ENCODE measurements around the gene SS18.

Gene SS18

DNA sequence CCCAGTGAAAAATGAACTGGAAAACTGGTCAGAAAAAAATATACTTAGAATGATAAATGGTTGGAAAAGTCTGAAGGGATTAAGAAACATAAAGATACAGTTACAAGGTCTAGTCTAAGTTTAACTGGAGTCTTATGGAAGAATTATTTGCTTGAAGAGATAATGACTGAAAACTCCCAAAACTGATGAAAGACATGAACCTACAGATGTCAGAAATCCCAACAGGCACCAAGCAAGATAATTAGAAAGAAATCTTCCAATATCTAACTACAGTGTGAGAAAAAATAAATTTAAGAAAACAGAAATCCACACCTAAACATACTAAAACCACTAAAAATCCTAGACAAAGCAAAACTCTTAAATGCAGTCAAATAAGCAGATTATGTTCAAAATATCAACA lies 19.4 kb downstream of the SS18 start:
- DNase-seq = no peak

DNA sequence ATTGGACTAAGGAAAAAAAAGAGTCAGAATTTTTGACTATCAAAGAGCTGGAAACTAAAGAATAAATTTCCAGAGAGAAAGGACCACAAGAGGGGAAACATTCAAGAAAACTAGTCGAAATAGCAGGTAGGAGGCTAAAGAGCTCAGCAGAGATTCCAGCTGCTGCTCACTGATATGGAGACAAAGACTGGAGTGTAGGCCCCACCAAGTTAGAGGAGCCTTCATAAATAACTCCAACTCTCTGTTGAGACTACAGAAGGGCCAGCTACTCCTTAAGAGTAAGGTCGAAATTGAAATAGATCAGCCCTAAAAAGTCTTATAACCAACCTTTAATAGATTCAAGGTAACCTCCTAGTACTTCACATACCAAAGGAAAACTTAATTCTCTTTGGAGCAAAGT lies 31.1 kb downstream of the SS18 start:
- no peak for DNase-seq

DNA sequence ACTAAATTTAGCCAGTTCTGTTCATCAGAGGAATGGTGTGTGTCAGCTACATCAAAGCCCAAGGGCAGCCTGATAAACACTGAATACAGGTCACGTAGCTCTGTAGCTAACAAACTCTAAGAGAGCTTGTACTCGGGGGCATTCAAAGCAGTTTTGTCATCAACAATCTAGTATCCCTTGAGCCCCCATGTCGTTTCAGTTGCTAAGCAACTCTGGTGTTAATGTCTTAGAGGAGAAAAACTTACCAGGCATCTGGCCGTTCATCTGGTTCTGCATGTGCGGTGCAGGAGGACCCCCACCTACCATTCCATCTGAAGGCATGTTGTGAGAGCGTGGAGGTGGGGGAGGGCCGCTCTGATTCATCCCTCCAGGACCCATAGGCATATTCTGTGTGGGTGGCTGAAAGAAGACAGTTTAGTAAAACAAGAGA lies 33.1 kb downstream of the SS18 start:
- DNase-seq = no peak

DNA sequence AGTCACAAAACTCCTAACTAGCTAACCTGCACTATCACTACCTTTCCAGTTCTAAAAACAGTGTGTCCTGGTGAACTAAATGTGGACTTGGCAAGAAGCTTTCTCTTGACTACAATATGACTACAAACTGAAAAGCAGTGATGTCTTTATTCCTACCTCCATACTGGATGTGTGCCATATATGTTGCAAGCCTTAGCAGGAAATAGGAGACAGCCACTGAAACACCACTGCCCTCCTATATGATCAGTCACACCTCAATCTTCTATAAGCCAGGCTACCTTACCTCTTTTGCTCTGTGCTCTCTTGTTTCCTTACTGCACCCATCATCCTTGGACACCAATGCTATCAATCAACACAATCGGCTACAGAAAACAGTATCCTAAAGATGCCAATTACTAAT lies 34.1 kb downstream of the SS18 start:
- no peak for DNase-seq

DNA sequence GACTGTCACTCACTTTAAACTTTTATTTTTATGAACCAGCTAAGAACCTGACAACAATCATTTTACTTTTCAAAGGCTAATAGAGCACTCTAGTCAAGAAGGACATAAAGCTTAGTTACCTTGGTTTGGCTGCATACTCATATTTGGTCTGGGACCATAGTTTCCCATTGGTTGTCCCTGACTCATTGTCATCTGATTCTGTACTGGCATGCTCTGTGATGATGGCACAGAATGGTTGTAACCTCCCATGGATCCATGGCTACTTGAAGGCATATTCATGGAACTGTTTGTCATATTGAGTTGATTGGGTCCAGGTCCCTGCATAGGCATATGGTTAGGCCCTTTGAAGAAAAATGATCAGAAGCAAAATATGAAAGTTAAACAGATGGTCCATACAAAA lies 37.9 kb downstream of the SS18 start:
- no peak for DNase-seq

DNA sequence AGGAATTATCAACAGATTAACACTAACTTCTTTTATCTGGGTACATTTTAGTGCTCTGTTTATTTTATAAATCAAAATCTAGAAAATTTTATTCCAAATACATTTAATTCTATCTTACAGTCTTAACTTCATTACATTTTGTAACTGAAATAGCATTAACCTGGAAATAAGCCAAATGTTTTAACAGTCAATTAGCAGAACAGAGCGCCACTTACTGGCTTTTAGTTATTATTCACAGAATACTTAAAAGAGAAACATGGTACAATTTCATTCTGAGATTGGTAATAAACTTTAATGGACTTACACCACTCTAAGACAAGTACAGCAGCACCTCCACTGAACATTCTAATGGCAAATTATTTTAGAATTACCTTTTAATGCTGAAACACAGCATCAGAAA lies 38.6 kb downstream of the SS18 start:
- peak in 1 of 2 experiments; percentile 2 for DNase-seq

DNA sequence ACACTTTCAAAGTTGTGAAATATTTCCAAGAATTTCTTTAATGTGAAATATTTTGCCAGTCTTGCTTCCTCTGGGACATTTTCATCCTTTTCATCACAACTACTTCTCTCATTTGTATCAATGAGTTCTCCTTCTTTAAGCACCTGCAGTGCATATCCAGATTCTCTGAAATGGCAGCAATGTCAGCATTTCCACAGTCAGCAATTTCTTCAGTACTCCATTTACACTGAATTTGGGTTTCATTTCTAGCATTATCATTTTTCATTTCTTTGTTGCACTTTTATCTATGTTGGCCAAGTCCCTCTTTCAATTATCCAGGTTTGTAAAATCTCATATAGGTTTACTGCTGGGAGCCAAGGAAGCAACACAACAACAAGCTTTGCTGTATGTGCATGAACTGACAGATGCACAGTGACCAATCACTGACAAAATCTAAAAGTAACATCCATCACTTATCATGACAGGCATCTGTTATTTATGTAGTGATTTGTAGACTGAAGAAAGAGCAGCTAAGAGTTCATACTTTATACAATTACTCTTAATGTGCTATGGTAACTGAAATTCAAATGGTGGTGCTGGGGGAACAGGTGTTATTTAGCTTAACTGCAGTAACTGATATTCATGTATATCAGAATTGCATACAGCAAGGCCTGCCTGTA lies 43.9 kb downstream of the SS18 start:
- DNase-seq = no peak

DNA sequence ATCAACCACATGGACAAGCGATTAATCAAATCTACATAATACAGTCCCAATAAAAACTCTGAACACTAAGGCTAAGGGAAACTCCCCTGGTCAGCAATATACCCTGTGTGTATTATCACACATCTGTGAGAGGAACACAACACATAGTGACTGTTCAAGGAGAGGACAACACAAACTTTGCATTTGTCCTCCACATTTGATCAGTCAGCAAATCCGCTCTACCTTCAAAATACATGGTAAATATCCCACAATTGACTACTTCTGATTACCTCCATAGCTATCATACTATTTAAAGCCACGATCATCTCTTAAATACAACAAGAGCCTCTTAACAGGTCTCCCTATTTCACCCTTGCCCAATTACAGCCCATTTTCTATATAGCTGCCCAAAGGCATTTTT lies 45.6 kb downstream of the SS18 start:
- DNase-seq = no peak

DNA sequence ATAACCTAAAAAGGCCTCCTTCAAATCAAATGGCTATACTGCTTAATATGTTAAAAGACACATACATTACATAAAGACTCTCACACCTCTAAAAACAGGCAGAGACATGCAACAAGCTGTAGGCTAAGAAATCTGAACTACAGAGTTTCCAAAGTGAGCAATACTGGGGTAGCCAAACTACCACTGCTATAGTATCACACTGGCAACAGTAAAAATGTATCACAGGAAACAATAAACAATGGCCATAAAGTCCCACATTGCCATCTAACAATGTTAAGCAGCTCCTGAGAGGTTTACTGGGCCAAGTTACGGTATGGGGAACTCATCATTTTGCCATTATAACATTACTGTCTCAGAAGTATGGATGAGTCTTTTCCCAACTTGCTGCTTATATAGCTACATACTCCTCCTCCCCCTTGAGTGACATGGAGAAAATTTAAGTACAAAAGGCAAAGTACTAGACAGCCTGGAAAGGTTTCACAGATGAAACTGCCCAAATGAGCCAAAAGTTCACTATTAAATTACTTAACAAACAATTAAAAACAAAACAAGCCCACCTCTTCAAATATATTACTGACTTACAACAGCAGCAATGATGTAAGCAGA lies 50.3 kb downstream of the SS18 start:
- no peak for DNase-seq

DNA sequence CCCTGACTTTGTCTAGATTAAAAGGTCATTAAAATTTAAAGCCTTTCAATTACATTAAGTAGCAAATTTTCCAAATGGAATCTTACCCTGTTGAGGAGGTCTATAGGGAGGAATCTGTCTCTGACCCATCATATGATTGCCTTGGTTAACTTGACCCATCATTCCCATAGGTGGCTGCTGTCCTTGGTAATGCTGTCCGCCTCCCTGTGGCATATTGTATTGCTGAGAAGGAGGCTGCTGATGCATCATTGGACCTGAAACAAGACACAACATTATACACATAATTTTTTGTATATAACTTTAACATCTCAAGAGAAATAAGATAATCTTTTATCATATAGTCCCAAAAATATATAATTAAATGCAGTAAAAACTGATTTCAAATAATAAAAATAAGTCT lies 51.2 kb downstream of the SS18 start:
- no peak for DNase-seq

DNA sequence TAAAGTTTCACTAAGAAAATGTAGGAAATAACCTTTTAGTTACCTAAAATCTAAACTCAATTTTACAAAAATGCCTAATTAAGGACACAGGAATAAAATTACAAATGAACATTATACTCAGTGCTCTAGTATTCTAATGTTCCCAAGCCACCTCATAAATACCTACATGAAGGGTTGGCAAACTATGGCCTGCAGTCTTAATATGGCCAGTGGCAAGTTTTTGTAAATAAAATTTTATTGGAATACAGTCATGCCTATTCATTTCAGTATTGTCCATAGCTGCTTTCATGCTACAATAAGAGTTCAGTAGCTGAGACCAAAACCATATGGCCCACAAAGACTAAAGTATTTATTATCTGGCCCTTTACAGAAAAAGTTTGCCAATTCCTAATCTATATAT lies 53.8 kb downstream of the SS18 start:
- DNase-seq = no peak

DNA sequence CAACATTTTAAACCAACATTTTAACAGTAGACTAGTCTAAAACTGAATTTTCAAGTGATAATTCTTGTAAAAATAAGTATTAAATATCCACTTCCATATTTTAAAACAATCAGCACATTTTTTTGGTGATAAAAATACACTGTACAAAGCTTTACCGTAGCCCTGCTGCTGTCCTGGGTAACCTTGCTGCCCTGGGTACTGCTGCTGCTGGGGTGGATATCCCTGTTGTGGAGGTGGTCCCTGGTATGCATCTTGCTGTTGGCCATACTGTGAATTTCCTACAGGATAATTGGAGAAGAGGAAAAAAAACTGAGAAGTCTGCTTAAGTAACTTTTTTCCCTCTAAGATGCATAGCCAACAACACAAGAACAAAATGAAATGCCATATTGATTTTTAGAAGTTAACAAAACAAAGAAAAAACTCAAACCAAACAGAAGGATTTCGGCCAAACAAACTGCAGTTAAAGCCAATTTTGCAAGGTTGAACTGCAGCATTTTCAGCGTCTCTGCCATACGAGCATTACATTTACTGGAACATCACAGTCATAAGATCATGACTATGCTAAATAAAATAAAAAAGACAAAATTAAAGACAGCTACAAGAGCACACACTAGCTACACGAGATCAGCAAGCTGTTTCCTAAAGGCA lies 55.4 kb downstream of the SS18 start:
- no peak for DNase-seq

DNA sequence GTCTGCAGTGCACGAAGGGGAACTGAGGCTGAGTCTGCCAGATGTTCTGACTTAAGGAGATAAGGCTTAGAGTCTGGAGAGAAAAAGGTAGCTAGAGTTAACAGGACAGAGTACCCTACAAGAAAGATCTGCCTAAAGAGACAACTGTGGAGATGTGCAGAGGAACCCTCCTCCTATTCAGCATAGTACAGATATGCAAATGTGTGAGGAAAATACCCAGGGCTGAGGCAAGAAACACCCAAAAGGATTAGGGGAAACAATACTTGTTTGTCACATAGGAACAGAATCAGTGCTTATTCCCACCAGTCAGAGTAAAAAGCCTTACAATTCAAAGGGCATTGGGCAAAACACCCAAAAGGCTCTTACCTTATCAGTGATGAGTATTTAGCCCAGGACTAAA lies 67.8 kb downstream of the SS18 start:
- no peak for DNase-seq

DNA sequence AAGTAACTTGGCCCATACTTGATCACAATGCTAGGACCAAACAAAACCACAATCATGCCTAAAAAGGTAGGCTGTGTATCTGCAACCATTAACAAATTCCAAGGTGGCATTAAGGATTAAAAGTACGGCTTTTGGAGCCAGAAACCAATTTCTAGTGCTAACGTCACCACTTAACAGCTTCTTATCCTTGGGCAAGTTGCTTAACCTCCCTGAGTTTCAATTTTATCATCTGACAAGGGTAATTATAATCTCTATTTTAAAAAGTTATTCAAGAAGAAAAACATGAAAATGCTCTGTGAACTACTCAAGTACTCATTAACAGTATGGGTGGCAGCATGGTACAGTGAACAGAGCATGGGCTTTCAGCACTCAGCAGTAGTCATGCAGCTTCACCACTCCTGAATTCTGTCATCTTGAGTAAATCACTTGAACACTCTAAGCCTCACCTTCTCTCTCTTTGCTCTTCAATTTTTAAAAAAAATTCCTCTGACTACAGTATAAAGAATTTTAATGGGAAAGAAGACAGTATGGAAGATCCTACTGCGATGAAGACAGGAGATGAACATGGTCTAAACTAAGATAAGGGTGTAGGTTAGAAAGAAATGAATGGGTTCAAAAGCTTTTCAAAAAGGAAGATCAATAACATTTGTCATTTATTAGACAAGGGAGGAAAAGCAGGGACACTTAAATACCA lies 69.2 kb downstream of the SS18 start:
- DNase-seq = no peak

DNA sequence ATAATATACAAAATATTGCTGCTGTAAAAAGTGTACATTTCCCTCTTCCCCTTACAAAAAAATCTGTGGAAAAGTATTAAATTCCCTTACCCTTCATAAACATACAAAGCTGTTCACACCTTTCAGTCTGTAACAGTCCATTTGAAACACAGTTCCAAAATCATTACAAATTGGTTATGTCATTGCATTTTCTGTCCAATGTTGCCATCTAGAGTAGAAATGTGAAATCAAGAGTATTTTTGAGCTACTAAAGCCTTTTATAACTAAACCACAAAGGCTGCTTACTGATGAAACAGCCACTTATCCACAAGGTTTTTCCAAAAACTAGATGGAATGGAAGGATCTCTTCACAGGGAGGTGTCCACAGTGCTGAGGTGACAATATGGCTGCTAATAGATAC lies 72.5 kb downstream of the SS18 start:
- no peak for DNase-seq

DNA sequence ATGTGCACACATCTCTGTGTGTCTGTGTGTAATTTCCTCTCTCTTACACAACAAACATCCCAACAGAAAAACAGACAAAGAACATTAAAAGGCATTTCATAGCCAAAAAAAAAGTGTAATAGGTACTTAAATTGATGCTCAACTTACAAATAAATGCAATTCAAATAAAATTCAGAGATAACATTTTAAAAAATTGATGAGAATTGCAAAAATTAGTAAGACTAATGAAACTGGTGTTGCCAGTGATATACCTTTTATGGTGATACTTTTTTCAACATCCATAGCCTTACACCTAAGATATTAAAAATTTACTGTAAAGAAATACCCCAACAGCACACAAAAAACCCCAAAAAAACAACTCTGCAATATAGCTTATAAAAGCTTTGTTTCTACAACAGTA lies 76.0 kb downstream of the SS18 start:
- DNase-seq = no peak

DNA sequence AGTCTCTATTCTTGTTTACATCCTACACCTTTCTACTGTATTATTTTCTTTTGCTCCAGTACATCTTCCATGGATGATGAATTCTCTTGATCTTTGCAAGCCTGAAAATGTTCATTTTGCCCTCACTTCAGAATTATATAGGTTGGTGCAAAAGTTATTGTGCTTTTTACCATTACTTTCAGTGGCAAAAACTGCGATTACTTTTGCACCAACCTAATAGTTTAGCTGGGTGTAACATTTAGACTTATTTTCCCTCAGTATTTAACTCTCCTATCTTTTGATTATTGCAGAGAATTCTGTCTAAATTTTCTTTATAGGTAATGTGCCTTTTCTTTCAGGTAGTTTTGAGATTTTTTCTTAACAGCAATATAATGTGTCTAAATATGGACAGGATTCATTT lies 81.8 kb downstream of the SS18 start:
- no peak for DNase-seq

DNA sequence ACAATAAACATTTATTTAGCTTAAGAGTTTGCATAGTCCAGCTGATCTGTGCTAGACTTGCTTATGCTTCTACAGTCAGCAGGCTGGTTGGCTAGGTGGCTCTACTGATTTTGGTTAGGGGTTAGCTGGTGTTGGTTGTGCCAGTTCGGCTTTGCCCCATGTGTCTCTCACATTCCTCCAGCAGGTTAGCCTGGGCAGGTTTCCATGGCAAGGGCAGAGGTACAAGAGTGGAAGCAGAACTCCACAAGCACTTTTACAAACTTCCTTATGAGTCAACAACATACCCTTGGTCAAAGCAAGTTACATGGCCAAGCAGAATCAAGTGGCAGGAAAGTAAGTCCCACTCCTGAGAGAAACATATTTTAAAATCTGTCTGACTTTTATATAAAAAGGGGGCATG lies 82.3 kb downstream of the SS18 start:
- no peak for DNase-seq

DNA sequence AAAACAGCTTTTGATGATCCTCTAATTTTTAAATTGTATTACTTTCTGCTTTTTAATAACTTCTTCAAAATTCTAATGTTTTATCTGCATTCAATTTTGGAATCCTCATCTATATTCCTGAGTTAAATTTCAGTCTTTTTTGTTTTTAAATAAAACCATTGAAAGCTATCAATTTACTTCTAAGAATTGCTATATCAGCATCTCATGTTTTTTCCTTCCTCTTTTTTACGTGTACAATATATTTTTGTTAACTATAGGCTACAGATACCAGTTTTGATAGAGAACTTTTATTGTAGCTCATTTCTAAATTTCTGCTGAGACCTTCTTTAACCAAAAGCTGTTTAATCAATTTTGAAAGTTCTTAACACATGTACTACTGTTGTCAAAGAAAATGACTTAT lies 84.5 kb downstream of the SS18 start:
- no peak for DNase-seq

DNA sequence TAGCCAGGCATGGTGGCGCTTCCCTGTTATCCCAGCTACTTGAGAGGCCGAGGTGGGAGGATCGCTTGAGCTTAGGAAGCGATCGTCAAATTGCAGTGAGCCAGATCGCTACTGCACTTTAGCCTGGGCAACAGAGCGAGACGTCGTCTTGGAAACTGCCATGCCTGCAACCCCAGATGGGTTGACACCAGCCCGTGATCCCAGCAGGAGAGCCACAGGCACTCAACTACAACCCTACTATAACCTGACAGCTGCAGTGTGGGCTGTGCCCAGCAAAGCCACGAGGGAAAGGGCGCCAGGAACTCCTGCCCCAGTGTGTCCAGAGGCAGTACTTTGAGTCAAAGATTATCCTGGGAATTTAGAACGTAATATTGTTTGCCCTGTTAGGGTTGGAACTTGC lies 85.6 kb downstream of the SS18 start:
- no peak for DNase-seq

DNA sequence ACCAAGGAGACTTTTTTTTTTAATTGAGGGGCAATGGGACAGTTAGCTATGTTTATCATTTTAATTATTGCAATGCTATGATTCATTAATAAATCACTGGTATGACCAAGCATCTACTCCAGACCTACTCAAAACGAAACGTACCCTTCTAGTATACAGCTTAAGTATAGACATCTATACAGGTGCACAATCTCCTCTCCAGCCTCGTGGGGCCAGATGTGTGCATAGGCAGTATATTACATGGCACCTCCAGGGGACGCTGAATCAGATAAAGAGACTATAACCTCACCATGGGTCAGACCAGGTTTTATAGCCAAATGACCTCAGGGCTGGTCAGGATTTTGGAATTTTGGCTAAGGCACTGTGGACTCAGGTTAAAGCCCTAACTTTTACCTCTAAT lies 86.6 kb downstream of the SS18 start:
- DNase-seq = no peak

DNA sequence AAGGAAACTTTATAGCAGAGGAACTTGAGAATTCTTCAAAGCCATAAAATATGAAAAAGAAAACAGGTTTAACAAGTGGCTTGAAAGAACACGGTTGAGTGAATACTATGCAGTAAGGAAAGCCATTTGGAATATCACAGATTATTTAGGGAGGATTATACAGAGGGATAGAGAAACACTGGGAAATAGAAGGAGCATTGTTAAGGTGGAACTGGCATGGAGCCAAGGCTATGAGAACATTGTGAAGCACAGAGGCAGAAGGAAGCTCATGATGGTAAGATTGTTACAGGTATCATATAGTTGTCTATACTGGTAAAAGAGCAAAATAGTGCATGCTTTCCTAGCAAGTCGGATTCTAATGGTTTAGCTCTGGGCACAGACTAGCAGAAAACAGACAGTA lies 87.1 kb downstream of the SS18 start:
- no peak for DNase-seq

DNA sequence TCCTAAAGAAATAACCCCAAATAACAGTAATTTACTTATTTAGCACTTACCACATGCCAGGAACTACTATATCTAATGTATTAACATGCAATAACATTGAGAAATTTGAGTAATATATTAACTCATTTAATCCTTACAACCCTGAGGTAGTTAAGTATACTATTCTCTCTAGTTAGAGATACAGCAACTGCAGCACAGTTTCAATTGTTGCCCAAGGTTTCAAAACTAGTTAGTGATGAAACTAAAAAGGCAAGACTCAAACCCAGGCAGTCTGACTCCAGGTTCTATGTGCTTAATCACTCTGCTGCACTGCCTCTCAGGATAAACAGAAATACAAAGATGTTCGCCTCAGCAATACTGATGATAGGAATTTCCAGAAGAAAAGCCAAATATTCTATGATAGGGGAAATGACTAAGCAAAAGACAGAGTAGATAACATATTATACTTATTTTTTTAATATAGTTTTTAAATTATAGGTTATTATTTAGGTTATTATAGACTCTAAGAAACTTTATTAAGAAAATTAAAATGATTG lies 88.0 kb downstream of the SS18 start:
- DNase-seq = no peak

DNA sequence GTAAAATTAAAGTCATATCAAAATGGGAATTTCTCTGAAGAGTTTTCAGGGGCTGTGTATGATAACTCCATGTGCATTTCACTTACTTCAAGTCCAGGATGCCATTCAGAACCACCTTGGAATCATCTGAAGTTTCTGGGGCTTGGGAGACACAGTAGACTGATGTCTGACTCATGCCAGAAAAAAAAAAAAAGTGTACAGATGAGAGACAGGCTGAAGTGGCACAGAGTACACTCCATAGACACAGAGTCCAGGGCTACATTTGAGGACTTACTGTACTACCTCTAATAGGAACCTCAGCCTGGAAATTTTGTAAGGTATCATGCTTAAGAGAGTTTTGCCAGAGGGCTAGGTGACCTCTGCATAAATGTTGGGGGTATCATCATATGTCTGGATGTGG lies 92.0 kb downstream of the SS18 start:
- no peak for DNase-seq

Measured in AML-193 (cell line).